Thyroid gland (tissue), 4 donors: ENCODE measurements around the gene ETV6.

ENCODE experiments used
- CTCF ChIP-seq, 6 experiments: fragments of 200-600 bp in 3 of 6; fragments of 450-650 bp in 3 of 6; sonication (generic) in 3 of 6; IDR thresholded peaks; one replicate each; pipeline ENCODE4 v1.5.1; 2016 to 2019; ENCODE audit warnings: antibody characterized with exemption in 6 of 6, mild to moderate bottlenecking in 2 of 6, inconsistent platforms in 1 of 6, moderate library complexity in 1 of 6
- POLR2A ChIP-seq, 2 donors: fragments of 450-650 bp; IDR thresholded peaks; one replicate each; pipeline ENCODE4 v1.6.1; 2017; ENCODE audit warnings: antibody characterized with exemption in 2 of 2, mild to moderate bottlenecking in 2 of 2, moderate library complexity in 1 of 2

- TF ChIP-seq CTCF (IDR thresholded peaks at IDR 0.05) (no peak), POLR2A (IDR thresholded peaks at IDR 0.05) (no peak)
Measured at GRCh38 chr12:11684393-11684792, 34.9 kb downstream of the ETV6 start.
